Endothelial cell of umbilical vein (primary cell): ENCODE results near the gene SMOC1. TPM values are rescaled to one million over a fixed set of nuclear protein-coding genes. Genes with fewer than 3 reads are reported as not detected.

ENCODE experiments used
- BruUV-seq: library from RNA; stranded (reverse); fragments of 400-500 nt; replicated peaks from 2 replicates; lab custom pipeline; 2021; lab: Mats Ljungman, UMichigan
- CTCF ChIA-PET: fragments of 300-600, 350-600 bp; sonication (Branson Sonifier 250); formaldehyde crosslinking; loops from one replicate; lab custom pipeline; 2021; ENCODE audit warnings: antibody characterized with exemption, inconsistent platforms; lab: Charles Lee
- POLR2A ChIA-PET: fragments of 300-600, 350-600 bp; sonication (Branson Sonifier 250); formaldehyde crosslinking; loops from one replicate; lab custom pipeline; 2021; ENCODE audit warnings: antibody characterized with exemption, inconsistent platforms; lab: Charles Lee
- DNase-seq: peaks from one replicate; pipeline ENCODE4 v3.0.0-alpha.2; 2011; ENCODE audit warnings: low read depth, low spot score
- FAIRE-seq: peaks from 2 replicates; lab custom pipeline; 2011; peaks lifted over from hg19 to GRCh38; lab: Jason Lieb, UNC
- H2AFZ ChIP-seq: 2 replicates; pipeline ENCODE4 v1.6.0; 2012; ENCODE audit warnings: low read depth, low read length, control low read depth, inconsistent platforms
- H3K27ac ChIP-seq: 2 replicates; pipeline ENCODE4 v1.5.1; 2011; ENCODE audit warnings: low read depth, mild to moderate bottlenecking, control low read depth, low read length, moderate library complexity; ENCODE audit not compliant: insufficient read depth
- H3K27me3 ChIP-seq, 2 experiments: 2 replicates each; pipeline versions ENCODE4 v1.6.0 to v1.6.1; 2011; ENCODE audit warnings: low read length in 2 of 2, mixed read lengths in 1 of 2; ENCODE audit not compliant: control insufficient read depth in 2 of 2, insufficient read depth in 2 of 2
- H3K36me3 ChIP-seq, 2 experiments: 2 replicates in 1 of 2; 3 replicates in 1 of 2; pipeline ENCODE4 v1.5.1; 2011; ENCODE audit warnings: low read length in 2 of 2, mild to moderate bottlenecking in 1 of 2, moderate library complexity in 1 of 2; ENCODE audit not compliant: control insufficient read depth in 2 of 2, insufficient read depth in 2 of 2; ENCODE audit errors: extremely low read depth in 1 of 2
- H3K4me1 ChIP-seq: 3 replicates; pipeline ENCODE4 v1.5.1; 2011; ENCODE audit warnings: mild to moderate bottlenecking, low read length; ENCODE audit not compliant: control insufficient read depth, insufficient read depth; ENCODE audit errors: extremely low read depth
- H3K4me2 ChIP-seq: 2 replicates; pipeline ENCODE4 v1.6.1; 2011; ENCODE audit warnings: low read length, control low read depth, mixed read lengths; ENCODE audit not compliant: insufficient read depth
- H3K4me3 ChIP-seq, 3 experiments: fragments of 200-600 bp in 1 of 3; sonication (generic), shearing (Covaris generic) in 1 of 3; replicated peaks in 1 of 3; 2 replicates each; pipeline ENCODE4 v1.5.1; 2011 to 2016; ENCODE audit warnings: control low read depth in 3 of 3, low read length in 3 of 3, mild to moderate bottlenecking in 2 of 3, inconsistent platforms in 1 of 3, low read depth in 1 of 3, moderate library complexity in 1 of 3; ENCODE audit not compliant: insufficient read depth in 1 of 3
- H3K79me2 ChIP-seq: 2 replicates; pipeline ENCODE4 v1.6.0; 2012; ENCODE audit warnings: low read length, inconsistent platforms; ENCODE audit not compliant: control insufficient read depth, insufficient read depth
- H3K9ac ChIP-seq: replicated peaks from 2 replicates; pipeline ENCODE3; 2011; ENCODE audit warnings: low read length, control low read depth; ENCODE audit not compliant: insufficient read depth; ENCODE audit errors: extremely low read depth
- H3K9me1 ChIP-seq: replicated peaks from 3 replicates; pipeline ENCODE4 v1.6.0; 2011; ENCODE audit warnings: mild to moderate bottlenecking, low read length; ENCODE audit not compliant: control insufficient read depth, insufficient read depth; ENCODE audit errors: extremely low read depth
- H3K9me3 ChIP-seq: replicated peaks from 2 replicates; pipeline ENCODE4 v1.5.1; 2012; ENCODE audit warnings: low read length, inconsistent platforms; ENCODE audit not compliant: control insufficient read depth, insufficient read depth
- H4K20me1 ChIP-seq: replicated peaks from 2 replicates; pipeline ENCODE3; 2011; ENCODE audit warnings: mild to moderate bottlenecking, low read length; ENCODE audit not compliant: control insufficient read depth, insufficient read depth; ENCODE audit errors: extremely low read depth
- EZH2 ChIP-seq: IDR thresholded peaks from 2 replicates; pipeline ENCODE4 v1.6.1; 2012; ENCODE audit warnings: borderline replicate concordance, low read depth, mild to moderate bottlenecking, moderate library complexity, low read length, inconsistent platforms; ENCODE audit not compliant: severe bottlenecking
- FOS ChIP-seq: IDR thresholded peaks from 2 replicates; pipeline ENCODE4 v1.6.1; 2011; ENCODE audit warnings: mild to moderate bottlenecking, low read length, moderate library complexity, borderline replicate concordance; ENCODE audit not compliant: insufficient read depth
- GATA2 ChIP-seq: IDR thresholded peaks from 2 replicates; pipeline ENCODE4 v1.7.0; 2011; ENCODE audit warnings: low read depth, mild to moderate bottlenecking, moderate library complexity, mixed read lengths, low read length; ENCODE audit not compliant: insufficient read length, insufficient read depth
- JUN ChIP-seq: IDR thresholded peaks from 2 replicates; pipeline ENCODE4 v1.6.1; 2011; ENCODE audit warnings: borderline replicate concordance, low read depth; ENCODE audit not compliant: insufficient read length, insufficient read depth
- MYC ChIP-seq: IDR thresholded peaks from one replicate; pipeline ENCODE4 v1.6.1; 2011; ENCODE audit warnings: mild to moderate bottlenecking, low read depth, low read length
- POLR2A ChIP-seq: IDR thresholded peaks from 2 replicates; pipeline ENCODE4 v1.6.1; 2012; ENCODE audit warnings: low read depth, mild to moderate bottlenecking, control low read depth, low read length
- POLR2AphosphoS5 ChIP-seq: IDR thresholded peaks from 2 replicates; pipeline ENCODE4 v1.6.1; 2012; ENCODE audit warnings: low read depth, mild to moderate bottlenecking, control low read depth, low read length, moderate library complexity; ENCODE audit not compliant: insufficient read depth
- dilution Hi-C: fragments of 300-500 bp; cut with MboI; formaldehyde crosslinking; loops from one replicate; pipeline ENCODE4 v1.15.0; 2019; ENCODE audit warnings: low sequenced_read_pairs; ENCODE audit not compliant: extremely low pct_ligation_motif_present
- intact Hi-C: fragments of 100-400 bp; cut with micrococcal nuclease; formaldehyde crosslinking; loops from one replicate; pipeline ENCODE4 v1.10.0; 2022
- polyA plus RNA-seq, 4 experiments: library from polyadenylated mRNA; depleted of rRNA in 3 of 4; stranded (reverse) in 3 of 4; unstranded in 1 of 4; fragments of >200 nt; gene quantifications; 2 replicates each; pipeline versions ENCODE4 v1.2.1 to v1.2.3, GENCODE V29; 2011 to 2012; ENCODE audit warnings: missing spikeins in 1 of 4
- total RNA-seq: library from RNA; stranded (reverse); gene quantifications from 2 replicates; pipeline ENCODE4 v1.2.3, GENCODE V29; 2021
- TF ChIP-seq, protein P1 (sequence below), 2 donors: IDR thresholded peaks; 1 replicate in 1 of 2; 2 replicates in 1 of 2; pipeline ENCODE4 v1.5.1; 2011; ENCODE audit warnings: low read length in 2 of 2, mild to moderate bottlenecking in 2 of 2, moderate library complexity in 2 of 2, control low read depth in 1 of 2, inconsistent platforms in 1 of 2, low read depth in 1 of 2; ENCODE audit not compliant: insufficient read depth in 1 of 2; ENCODE audit errors: extremely low read depth in 1 of 2
- TF ChIP-seq, protein P2 (sequence below): IDR thresholded peaks from 2 replicates; pipeline ENCODE4 v1.6.1; 2011; ENCODE audit not compliant: insufficient read depth, insufficient read length

SMOC1 gene
- total and polyA plus RNA-seq, 2 donors (not counting 3 experiments of a cell fraction or from before 2014, with no cell fraction given): 0.97 to 1.1 TPM

- no TSS peak for BruUV-seq
- POLR2A ChIA-PET: no interaction called here
- Histone ChIP-seq H3K9me3 (no peaks in the 10 kb centered on the region), H3K4me1 (no peaks in the 10 kb centered on the region), H3K4me2 (no peak overlapping the region), H2AFZ (no peak overlapping the region), H4K20me1 (no peaks in the 10 kb centered on the region), H3K27me3 (peaks cover 0 to 2% of the 10 kb centered on the region in 2 experiments), H3K4me3 (no peak overlapping the region), H3K9me1 (no peaks in the 10 kb centered on the region), H3K27ac (no peak overlapping the region), H3K79me2 (no peaks in the 10 kb centered on the region), H3K36me3 (no peaks in the 10 kb centered on the region), H3K9ac (no peak overlapping the region)
- CTCF ChIA-PET: interaction anchor here (1.1 kb wide), 1 partner anchor 48 kb away, joined by 3 read pairs; no protein-coding TSS in a partner anchor
- no peak for TF ChIP-seq GATA2
- TF ChIP-seq JUN: no peak
- no peak for TF ChIP-seq POLR2AphosphoS5
- TF ChIP-seq FOS: no peak
- TF ChIP-seq, protein P1, sequence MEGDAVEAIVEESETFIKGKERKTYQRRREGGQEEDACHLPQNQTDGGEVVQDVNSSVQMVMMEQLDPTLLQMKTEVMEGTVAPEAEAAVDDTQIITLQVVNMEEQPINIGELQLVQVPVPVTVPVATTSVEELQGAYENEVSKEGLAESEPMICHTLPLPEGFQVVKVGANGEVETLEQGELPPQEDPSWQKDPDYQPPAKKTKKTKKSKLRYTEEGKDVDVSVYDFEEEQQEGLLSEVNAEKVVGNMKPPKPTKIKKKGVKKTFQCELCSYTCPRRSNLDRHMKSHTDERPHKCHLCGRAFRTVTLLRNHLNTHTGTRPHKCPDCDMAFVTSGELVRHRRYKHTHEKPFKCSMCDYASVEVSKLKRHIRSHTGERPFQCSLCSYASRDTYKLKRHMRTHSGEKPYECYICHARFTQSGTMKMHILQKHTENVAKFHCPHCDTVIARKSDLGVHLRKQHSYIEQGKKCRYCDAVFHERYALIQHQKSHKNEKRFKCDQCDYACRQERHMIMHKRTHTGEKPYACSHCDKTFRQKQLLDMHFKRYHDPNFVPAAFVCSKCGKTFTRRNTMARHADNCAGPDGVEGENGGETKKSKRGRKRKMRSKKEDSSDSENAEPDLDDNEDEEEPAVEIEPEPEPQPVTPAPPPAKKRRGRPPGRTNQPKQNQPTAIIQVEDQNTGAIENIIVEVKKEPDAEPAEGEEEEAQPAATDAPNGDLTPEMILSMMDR (IDR thresholded peaks at IDR 0.05; ENCODE audit: extremely low read depth in 1 of 2, insufficient read depth in 1 of 2, low read depth in 1 of 2, low read length in 2 of 2): no peak
- no peak for TF ChIP-seq POLR2A
- TF ChIP-seq, protein P2, sequence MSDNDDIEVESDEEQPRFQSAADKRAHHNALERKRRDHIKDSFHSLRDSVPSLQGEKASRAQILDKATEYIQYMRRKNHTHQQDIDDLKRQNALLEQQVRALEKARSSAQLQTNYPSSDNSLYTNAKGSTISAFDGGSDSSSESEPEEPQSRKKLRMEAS: no peak
- no peak for TF ChIP-seq EZH2
- no peak for TF ChIP-seq MYC
- dilution Hi-C loops (no loop called here), intact Hi-C loops (no loop called here)
- FAIRE-seq: no peak
- no peak for DNase-seq
These were observed 100.7 kb downstream of the SMOC1 start for GRCh38 chr14:69979882-69980281.
